ENCODE data around the gene DAO. TPM values are rescaled to one million over a fixed set of nuclear protein-coding genes. Genes with fewer than 3 reads are reported as not detected.

Gene DAO
- total RNA-seq, 2 experiments from 2014 or later: not detected

DNA sequence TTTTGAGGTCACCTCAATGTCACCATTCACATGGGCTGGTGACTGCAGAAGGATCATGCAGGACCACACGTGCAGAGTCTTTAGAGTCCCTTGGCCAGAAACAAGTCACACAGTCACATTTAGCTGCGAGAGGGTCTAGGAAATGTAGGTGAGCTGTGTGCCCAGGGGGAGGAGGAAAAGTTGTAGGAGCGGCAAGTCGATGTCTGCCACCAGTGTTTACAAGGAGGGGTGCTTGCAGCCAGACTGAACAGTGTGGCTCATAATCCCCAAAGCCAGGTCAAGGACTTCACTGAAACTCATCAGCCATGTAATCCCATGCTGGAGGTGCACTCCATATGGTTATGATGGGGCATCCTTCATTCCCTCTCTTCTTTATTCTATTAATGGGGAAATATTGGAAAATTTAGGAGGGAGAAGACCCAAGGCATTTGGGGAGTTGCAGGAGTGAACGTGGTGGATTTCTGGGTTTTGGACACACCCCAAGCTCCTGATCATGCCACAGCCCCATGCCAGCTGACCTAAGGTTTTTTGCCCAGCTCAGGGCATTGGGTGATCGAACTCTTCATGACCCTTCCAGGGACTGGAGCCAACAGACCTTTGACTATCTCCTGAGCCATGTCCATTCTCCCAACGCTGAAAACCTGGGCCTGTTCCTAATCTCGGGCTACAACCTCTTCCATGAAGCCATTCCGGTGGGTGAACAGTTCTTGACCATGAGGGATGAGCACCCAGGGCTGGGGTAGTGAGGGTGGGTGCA lies 7.2 kb downstream of the DAO start:
- Mint-ChIP-seq H3K36me3 (ENCODE audit: low read depth) (no peaks in the 10 kb centered on the region), H3K4me3 (no peak overlapping the region), H3K9me3 (peaks cover 2% of the 10 kb centered on the region), H3K27me3 (ENCODE audit: low read depth) (no peaks in the 10 kb centered on the region), H3K4me1 (ENCODE audit: low read depth) (no peaks in the 10 kb centered on the region), H3K27ac (no peak overlapping the region)
- DNase-seq: no peak
- CTCF ChIA-PET: interaction anchor here (0.6 to 4.3 kb wide), 2 partner anchors 18 to 63 kb away, joined by 3 to 16 read pairs; no protein-coding TSS in a partner anchor
- intact Hi-C loops (cut with micrococcal nuclease): loop anchor here (10.0 kb wide), 1 partner anchor 498 kb away; no protein-coding TSS in a partner anchor

DNA sequence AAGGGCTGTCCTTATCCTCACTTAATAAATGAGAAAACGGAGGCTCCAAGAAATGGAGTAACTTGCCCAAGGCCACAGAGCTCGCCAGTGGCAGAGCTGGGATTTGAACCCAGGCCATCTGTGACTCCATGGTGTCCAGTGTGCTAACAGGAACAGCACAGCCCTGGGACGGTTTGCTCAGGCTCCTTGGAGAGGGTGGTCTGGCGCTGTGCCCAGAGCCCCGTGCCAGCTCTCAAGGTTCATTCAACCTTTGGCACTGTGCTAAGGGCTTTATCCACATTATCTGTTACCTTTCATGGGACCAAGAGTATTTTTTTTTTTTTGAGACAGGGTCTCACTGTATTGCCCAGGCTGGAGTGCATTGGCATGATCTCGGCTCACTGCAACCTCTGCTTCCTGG lies 8.1 kb downstream of the DAO start:
- no peaks in the 10 kb centered on the region for H3K27me3 Mint-ChIP-seq (ENCODE audit: low read depth)
- no peak overlapping the region for H3K27ac Mint-ChIP-seq
- CTCF ChIA-PET: interaction anchor here (4.3 kb wide), 1 partner anchor 62 kb away, joined by 16 read pairs; no protein-coding TSS in a partner anchor
- no peak for DNase-seq
- no peak overlapping the region for H3K4me3 Mint-ChIP-seq
- no peaks in the 10 kb centered on the region for H3K36me3 Mint-ChIP-seq (ENCODE audit: low read depth)
- peaks cover 2% of the 10 kb centered on the region for H3K9me3 Mint-ChIP-seq
- H3K4me1 Mint-ChIP-seq (ENCODE audit: low read depth): no peaks in the 10 kb centered on the region
- intact Hi-C loops (cut with micrococcal nuclease): loop anchor here (10.0 kb wide), 1 partner anchor 497 kb away; no protein-coding TSS in a partner anchor

DNA sequence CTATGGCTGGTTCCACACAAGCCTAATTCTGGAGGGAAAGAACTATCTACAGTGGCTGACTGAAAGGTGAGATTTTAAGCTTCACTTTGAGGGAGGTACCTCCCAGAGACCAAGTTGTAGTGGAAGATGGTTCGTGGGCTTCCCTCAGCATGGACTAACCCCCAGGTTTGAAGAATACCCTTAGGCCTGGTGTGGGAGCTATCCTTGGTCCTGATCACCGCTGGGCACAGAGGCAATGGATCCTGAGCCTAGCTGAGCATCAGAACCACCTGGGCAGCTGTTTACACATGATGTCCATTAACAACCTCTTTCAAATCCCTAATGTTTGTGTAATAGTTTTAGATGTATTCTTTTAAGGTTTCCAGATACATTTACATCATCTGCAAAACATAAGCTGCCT lies 10.3 kb downstream of the DAO start:
- no peaks in the 10 kb centered on the region for H3K27me3 Mint-ChIP-seq (ENCODE audit: low read depth)
- H3K36me3 Mint-ChIP-seq (ENCODE audit: low read depth): no peaks in the 10 kb centered on the region
- intact Hi-C loops (cut with micrococcal nuclease): no loop called here
- peaks cover 2% of the 10 kb centered on the region for H3K9me3 Mint-ChIP-seq
- no peak overlapping the region for H3K27ac Mint-ChIP-seq
- no peak overlapping the region for H3K4me3 Mint-ChIP-seq
- CTCF ChIA-PET: interaction anchor here (1.4 to 4.3 kb wide), 2 partner anchors 60 to 203 kb away, joined by 4 to 16 read pairs; partner anchors contain the start of gene ALKBH2
- no peaks in the 10 kb centered on the region for H3K4me1 Mint-ChIP-seq (ENCODE audit: low read depth)
- peak; percentile 36 for DNase-seq

DNA sequence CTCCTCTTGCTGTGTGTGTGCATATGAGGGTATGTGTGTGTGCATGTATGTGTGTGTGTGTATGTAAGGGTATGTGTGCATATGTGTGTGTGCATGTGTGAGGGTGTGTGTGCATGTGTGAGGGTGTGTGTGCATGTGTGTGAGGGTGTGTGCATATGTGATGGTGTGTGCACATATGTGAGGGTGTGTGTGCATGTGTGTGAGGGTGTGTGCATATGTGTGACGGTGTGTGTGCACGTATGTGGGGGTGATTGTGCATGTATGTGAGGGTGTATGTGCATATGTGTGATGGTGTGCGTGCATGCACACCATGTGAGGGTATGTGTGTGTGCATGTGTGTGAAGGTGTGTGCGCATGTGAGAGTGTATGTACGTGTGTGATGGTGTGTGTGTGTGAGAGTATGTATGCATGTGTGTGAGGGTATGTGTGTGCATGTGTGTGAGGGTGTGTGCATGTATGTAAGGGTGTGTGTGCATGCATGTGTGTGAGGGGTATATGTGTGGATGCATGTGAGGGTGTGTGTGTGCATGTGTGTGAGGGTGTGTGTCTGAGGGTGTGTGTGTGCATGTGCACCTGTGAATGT lies 15.4 kb downstream of the DAO start:
- peaks cover 2% of the 10 kb centered on the region for H3K9me3 Mint-ChIP-seq
- no peak for DNase-seq
- no peaks in the 10 kb centered on the region for H3K4me1 Mint-ChIP-seq (ENCODE audit: low read depth)
- H3K4me3 Mint-ChIP-seq: no peak overlapping the region
- peaks cover 8% of the 10 kb centered on the region for H3K27me3 Mint-ChIP-seq (ENCODE audit: low read depth)
- H3K27ac Mint-ChIP-seq: no peak overlapping the region
- CTCF ChIA-PET: no interaction called here
- H3K36me3 Mint-ChIP-seq (ENCODE audit: low read depth): no peaks in the 10 kb centered on the region
- intact Hi-C loops (cut with micrococcal nuclease): no loop called here

DNA sequence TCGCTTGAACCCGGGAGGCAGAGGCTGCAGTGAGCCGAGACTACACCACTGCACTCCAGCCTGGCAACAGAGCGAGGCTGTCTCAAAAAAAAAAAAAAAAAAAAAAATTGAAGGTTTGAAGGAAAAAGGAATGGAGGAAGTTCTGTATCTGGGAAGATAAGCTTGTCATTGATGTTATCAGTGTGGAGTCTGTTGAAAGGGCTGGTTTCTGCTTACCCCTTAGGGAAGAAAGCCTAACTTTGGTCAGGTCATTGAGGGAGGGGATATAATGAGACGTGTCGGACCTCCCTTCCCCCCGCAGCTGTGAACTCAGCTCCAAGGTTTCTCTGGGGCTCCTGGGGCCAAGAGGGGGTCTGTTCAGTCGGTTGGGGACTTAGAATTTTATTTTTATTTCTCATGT lies 16.4 kb downstream of the DAO start:
- Mint-ChIP-seq H3K9me3 (no peaks in the 10 kb centered on the region), H3K4me3 (no peak overlapping the region), H3K27me3 (ENCODE audit: low read depth) (peaks cover 8% of the 10 kb centered on the region), H3K36me3 (ENCODE audit: low read depth) (no peaks in the 10 kb centered on the region), H3K27ac (no peak overlapping the region), H3K4me1 (ENCODE audit: low read depth) (no peaks in the 10 kb centered on the region)
- intact Hi-C loops (cut with micrococcal nuclease): no loop called here
- CTCF ChIA-PET: interaction anchor here (1.3 to 2.4 kb wide), 2 partner anchors 13 to 54 kb away, joined by 4 to 13 read pairs; no protein-coding TSS in a partner anchor
- DNase-seq: no peak

DNA sequence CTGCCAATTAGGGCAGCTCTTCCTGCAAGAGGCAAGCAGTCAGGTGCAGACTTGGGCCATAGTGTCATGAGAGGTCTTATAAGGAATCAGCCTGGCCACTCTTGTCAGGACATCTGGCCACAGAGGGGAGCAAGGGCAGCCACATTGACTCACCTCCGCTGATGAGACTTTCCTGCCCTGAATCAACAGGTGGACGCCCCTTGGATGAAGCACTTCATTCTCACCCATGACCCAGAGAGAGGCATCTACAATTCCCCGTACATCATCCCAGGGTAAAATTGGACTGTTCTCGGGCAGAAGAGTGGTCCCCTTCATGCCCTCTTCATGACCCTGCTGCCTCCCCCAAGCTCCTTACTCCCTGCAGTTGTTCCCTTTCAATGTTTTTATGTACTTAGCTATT lies 16.9 kb downstream of the DAO start:
- Mint-ChIP-seq H3K36me3 (ENCODE audit: low read depth) (no peaks in the 10 kb centered on the region), H3K4me1 (ENCODE audit: low read depth) (no peaks in the 10 kb centered on the region), H3K27ac (no peak overlapping the region), H3K4me3 (no peak overlapping the region), H3K9me3 (no peaks in the 10 kb centered on the region), H3K27me3 (ENCODE audit: low read depth) (peaks cover 8% of the 10 kb centered on the region)
- no peak for DNase-seq
- intact Hi-C loops (cut with micrococcal nuclease): no loop called here
- CTCF ChIA-PET: interaction anchor here (1.3 to 2.4 kb wide), 2 partner anchors 13 to 54 kb away, joined by 4 to 13 read pairs; no protein-coding TSS in a partner anchor

DNA sequence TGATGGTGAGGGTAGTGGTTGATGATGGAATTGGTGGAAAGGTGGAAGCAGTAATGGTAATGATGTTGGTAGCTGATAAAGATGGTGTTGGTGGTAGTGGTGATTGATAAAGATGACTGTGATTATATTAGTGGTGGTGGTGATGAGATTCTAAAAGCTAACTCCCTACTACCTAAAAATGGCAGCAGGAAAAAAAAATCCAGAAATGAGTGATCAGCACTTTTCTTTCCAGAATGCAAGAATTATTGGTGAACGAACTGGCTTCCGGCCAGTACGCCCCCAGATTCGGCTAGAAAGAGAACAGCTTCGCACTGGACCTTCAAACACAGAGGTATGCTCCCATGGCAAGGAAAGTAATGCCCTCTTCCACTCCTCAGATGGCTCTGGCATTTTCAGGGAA lies 19.3 kb downstream of the DAO start:
- Mint-ChIP-seq H3K27ac (no peak overlapping the region), H3K4me3 (no peak overlapping the region), H3K36me3 (ENCODE audit: low read depth) (no peaks in the 10 kb centered on the region), H3K9me3 (no peaks in the 10 kb centered on the region), H3K27me3 (ENCODE audit: low read depth) (peaks cover 8% of the 10 kb centered on the region), H3K4me1 (ENCODE audit: low read depth) (no peaks in the 10 kb centered on the region)
- CTCF ChIA-PET: interaction anchor here (0.6 kb wide), 3 partner anchors 18 to 123 kb away, joined by 3 to 4 read pairs (median 3); no protein-coding TSS in a partner anchor
- intact Hi-C loops (cut with micrococcal nuclease): no loop called here
- no peak for DNase-seq

DNA sequence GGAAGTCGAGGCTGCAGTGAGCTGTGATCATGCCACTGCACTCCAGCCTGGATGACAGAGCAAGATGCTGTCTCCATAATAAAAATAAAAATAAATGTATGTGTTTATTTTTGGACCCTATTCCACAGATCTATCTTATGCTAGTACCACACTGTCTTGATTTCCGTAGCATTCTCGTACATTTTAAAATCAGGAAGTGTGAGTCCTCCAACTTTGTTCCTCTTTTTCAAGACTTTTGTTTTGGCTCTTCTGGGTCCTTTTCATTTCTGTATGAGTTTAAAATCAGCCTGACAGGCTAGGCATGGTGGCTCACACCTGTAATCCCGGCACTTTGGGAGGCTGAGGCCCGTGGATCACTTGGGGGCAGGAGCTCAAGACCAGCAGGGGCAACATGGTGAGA lies 25.8 kb downstream of the DAO start:
- CTCF ChIA-PET: no interaction called here
- H3K9me3 Mint-ChIP-seq: no peaks in the 10 kb centered on the region
- H3K4me1 Mint-ChIP-seq (ENCODE audit: low read depth): no peaks in the 10 kb centered on the region
- H3K27me3 Mint-ChIP-seq (ENCODE audit: low read depth): peaks cover 9% of the 10 kb centered on the region
- H3K36me3 Mint-ChIP-seq (ENCODE audit: low read depth): no peaks in the 10 kb centered on the region
- no peak overlapping the region for H3K27ac Mint-ChIP-seq
- intact Hi-C loops (cut with micrococcal nuclease): no loop called here
- no peak for DNase-seq
- no peak overlapping the region for H3K4me3 Mint-ChIP-seq

DNA sequence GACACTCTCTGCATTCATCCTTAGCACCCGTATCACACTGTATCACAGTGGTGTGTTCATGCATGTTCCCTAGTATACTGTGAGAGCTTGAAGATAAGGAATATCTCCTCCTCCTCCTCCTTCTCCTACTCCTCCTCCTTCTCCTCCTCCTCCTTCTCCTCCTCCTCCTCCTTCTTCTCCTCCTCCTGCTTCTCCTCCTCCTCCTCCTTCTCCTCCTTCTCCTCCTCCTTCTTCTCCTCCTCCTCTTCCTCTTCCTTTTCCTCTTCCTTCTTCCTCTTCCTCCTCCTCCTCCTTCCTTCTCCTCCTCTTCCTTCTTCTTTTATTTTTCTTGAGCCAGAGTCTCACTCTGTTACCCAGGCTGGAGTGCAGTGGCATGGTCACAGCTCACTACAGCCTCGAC lies 27.1 kb downstream of the DAO start:
- Mint-ChIP-seq H3K27me3 (ENCODE audit: low read depth) (peaks cover 9% of the 10 kb centered on the region), H3K4me3 (no peak overlapping the region), H3K9me3 (no peaks in the 10 kb centered on the region), H3K27ac (no peak overlapping the region), H3K4me1 (ENCODE audit: low read depth) (no peaks in the 10 kb centered on the region), H3K36me3 (ENCODE audit: low read depth) (no peaks in the 10 kb centered on the region)
- no peak for DNase-seq
- intact Hi-C loops (cut with micrococcal nuclease): no loop called here
- CTCF ChIA-PET: no interaction called here

DNA sequence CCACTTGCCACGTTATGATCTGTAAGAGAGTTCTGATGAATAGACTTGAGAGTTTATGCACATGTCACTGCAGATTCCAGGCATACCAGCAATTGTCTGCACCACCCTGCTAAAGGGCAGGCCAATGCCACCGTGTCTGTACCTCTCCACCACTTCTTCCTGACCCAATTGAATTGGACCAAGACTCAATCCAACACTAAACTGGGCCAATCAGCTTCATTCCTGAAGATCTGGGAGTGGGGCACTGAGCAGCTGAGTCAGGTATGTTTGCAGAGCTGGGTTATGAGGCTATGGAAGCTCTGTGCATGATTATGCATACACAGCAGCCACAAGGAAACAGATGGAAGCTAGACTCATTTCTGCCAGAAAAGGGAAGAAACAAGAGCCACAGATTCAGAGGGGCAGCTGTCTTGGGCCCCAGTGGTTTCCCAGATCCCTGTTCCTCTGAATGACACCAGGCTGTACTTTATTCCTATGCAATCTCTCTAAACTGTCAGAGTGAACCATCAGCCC lies 28.0 kb downstream of the DAO start:
- no peaks in the 10 kb centered on the region for H3K36me3 Mint-ChIP-seq (ENCODE audit: low read depth)
- DNase-seq: no peak
- H3K4me1 Mint-ChIP-seq (ENCODE audit: low read depth): no peaks in the 10 kb centered on the region
- CTCF ChIA-PET: interaction anchor here (0.8 to 1.0 kb wide), 2 partner anchors 24 to 272 kb away, joined by 3 to 4 read pairs; no protein-coding TSS in a partner anchor
- H3K27ac Mint-ChIP-seq: no peak overlapping the region
- H3K9me3 Mint-ChIP-seq: no peaks in the 10 kb centered on the region
- peaks cover 9% of the 10 kb centered on the region for H3K27me3 Mint-ChIP-seq (ENCODE audit: low read depth)
- no peak overlapping the region for H3K4me3 Mint-ChIP-seq
- intact Hi-C loops (cut with micrococcal nuclease): no loop called here

DNA sequence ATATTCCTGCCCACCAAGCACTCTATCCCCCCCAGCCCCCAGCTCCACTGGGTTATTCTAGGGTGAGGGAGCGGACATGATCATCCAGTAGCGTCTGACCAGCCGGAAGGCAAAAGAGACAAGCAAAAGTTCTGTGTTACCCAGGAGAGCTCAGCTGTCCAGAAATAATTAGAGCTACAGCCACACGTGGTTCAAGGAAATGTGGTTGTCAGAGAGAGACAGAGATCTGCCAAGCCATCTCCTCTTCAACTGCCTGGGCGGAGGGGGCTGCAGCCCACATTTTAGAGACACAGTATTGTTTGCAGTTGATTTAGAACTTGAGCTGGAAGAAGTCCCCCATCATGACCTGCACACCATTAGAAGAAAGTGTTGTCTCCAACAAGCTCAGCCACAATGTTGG lies 30.4 kb downstream of the DAO start:
- Mint-ChIP-seq H3K4me3 (no peak overlapping the region), H3K27ac (no peak overlapping the region), H3K9me3 (no peaks in the 10 kb centered on the region), H3K4me1 (ENCODE audit: low read depth) (no peaks in the 10 kb centered on the region), H3K36me3 (ENCODE audit: low read depth) (no peaks in the 10 kb centered on the region), H3K27me3 (ENCODE audit: low read depth) (peaks cover 9% of the 10 kb centered on the region)
- DNase-seq: no peak
- intact Hi-C loops (cut with micrococcal nuclease): no loop called here
- CTCF ChIA-PET: no interaction called here

DNA sequence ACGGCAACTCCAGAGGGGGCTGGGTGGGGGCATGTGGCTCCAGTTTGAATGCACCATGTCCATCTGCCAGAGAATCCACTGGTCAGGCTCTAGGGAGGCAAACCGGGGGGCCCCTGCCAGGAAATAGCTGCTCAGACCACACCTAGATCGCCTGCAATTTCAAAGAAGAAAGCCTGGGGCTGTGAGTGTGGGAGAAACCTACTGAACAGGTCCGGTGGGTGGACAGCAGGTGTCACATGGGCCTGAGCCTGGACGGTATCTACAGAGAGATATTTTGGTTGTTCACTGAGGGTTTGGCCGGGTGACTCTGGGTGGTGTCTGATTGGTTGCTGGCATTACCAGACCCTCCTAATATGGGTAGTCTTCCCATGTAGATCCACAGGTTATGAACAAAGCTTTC lies 32.0 kb downstream of the DAO start:
- Mint-ChIP-seq H3K27ac (no peak overlapping the region), H3K9me3 (no peaks in the 10 kb centered on the region), H3K4me1 (ENCODE audit: low read depth) (no peaks in the 10 kb centered on the region), H3K27me3 (ENCODE audit: low read depth) (peaks cover 5% of the 10 kb centered on the region), H3K36me3 (ENCODE audit: low read depth) (no peaks in the 10 kb centered on the region), H3K4me3 (no peak overlapping the region)
- DNase-seq: no peak
- intact Hi-C loops (cut with micrococcal nuclease): no loop called here
- CTCF ChIA-PET: no interaction called here
